GM10266 (cell line): Measurements from ENCODE around the gene NRAP.

ENCODE experiments used
- DNase-seq: peaks from one replicate; pipeline ENCODE4 v3.0.0; 2012; ENCODE audit errors: extremely low spot score
- TF ChIP-seq, protein P1 (sequence below): IDR thresholded peaks from 2 replicates; pipeline ENCODE4 v1.5.1; 2012; ENCODE audit warnings: mild to moderate bottlenecking, low read depth; ENCODE audit not compliant: control insufficient read depth, insufficient read depth; ENCODE audit errors: missing control alignments

Gene NRAP

DNA sequence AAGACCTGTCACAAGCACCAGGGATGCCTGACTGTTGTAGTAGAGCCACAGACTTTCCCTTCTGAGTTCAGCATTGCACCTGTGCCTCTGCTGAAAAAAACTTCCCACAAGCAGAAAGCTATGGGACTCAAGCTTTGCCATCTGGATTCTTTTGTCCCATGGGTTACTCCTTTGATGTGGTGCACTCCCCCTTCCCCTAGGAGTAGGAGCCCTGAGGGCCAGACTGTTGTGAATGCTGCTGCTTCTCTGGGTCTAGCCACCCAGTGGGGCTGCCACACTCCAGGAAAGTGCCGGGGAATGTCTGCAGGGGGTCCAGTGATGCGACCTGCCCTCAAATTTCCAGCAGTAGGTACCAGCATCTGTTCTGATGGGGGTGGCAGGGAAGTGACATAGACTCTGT is 27.5 kb upstream of the NRAP start:
- DNase-seq, result no peak
- TF ChIP-seq, protein P1, sequence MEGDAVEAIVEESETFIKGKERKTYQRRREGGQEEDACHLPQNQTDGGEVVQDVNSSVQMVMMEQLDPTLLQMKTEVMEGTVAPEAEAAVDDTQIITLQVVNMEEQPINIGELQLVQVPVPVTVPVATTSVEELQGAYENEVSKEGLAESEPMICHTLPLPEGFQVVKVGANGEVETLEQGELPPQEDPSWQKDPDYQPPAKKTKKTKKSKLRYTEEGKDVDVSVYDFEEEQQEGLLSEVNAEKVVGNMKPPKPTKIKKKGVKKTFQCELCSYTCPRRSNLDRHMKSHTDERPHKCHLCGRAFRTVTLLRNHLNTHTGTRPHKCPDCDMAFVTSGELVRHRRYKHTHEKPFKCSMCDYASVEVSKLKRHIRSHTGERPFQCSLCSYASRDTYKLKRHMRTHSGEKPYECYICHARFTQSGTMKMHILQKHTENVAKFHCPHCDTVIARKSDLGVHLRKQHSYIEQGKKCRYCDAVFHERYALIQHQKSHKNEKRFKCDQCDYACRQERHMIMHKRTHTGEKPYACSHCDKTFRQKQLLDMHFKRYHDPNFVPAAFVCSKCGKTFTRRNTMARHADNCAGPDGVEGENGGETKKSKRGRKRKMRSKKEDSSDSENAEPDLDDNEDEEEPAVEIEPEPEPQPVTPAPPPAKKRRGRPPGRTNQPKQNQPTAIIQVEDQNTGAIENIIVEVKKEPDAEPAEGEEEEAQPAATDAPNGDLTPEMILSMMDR, result no peak

DNA sequence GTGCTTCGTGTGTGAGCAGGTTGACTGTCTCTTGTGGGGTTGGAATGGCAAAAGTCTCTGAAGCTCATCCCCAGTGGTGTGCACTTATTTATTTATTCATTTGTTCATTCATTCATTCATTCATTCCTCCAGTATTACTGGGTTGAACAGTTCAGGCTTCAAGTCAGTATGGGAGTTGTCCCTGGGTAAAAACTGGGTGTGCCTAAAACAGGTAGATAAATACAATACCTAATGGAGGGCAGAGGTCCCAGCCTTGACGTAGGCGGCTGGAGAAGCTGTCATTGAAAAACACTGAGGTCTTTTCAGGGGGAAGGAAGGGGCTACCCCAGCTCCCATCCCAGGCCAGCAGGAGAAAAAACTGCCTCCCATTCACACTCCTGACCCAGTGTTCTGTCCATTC is 26.9 kb upstream of the NRAP start:
- DNase-seq, result no peak
- TF ChIP-seq, protein P1, result no peak

DNA sequence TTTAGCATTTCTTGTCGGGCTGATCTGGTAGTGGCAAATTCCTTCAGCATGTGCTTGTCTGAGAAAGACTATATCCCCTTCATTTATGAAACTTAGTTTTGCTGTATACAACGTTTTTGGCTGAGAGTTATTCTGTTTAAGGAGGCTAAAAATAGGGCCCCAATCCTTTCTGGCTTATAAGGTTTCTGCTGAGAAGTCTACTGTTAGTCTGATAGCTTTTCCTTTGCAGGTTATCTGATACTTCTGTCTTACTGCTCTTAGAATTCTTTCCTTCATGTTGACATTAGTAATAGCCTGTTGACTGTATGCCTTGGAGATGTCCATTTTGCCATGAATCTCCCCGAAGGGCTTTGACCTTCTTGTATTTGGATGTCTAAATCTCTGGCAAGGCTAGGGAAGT is 25.7 kb upstream of the NRAP start:
- no peak for DNase-seq
- TF ChIP-seq, protein P1, result no peak

DNA sequence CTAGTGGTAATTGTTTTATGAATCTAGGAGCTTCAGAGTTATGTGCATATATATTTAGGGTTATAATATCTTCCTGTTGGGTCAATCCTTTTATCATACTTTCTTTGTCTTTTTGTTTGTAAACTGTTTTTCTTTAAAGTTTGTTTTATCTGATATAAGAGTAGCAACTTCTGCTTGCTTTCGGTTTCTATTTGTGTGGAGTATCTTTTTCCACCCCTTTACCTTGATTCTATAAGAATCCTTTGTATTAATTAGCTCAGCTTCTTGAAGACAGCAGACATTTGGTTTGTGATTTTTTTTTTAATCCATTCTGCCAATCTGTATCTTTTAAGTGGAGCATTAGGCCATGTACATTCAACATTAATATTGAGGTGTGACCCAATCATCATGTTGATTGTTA is 25.2 kb upstream of the NRAP start:
- DNase-seq, result no peak
- TF ChIP-seq, protein P1, result no peak

DNA sequence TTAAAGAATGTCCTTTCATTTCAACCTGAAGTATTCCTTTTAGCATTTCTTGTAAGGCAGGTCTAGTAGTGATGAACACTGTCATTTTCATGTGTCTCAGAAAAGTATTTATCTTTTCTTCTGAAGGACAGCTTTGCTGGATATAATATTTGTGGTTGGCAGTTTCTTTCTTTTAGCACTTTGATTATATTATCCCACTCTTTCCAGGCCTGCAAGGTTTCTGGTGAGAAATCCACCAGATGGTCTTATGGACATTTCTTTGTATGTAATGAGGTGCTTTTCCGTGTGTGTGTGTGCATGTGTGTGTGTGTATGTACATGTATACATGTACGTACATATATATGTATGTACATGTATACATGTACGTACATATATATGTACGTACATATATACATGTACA is 23.2 kb upstream of the NRAP start:
- TF ChIP-seq, protein P1, result no peak
- no peak for DNase-seq

DNA sequence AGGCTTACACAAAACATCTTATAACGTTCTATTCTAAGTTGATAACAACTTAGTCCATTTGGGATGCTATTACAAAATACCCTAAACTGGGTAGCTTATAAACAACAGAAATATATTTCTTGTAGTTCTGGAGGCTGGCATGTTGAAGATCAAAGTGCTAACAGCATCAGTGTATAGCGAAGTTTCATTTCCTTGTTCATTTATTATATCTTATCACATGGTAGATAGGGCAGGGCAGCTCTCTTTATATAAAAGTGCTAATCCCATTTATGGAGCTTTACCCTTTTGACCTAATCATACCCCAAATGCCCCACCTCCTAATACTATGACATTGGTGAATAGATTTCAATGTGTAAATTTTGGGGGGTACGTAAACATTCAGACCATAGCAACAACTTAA is 22.2 kb upstream of the NRAP start:
- TF ChIP-seq, protein P1, result no peak
- no peak for DNase-seq

DNA sequence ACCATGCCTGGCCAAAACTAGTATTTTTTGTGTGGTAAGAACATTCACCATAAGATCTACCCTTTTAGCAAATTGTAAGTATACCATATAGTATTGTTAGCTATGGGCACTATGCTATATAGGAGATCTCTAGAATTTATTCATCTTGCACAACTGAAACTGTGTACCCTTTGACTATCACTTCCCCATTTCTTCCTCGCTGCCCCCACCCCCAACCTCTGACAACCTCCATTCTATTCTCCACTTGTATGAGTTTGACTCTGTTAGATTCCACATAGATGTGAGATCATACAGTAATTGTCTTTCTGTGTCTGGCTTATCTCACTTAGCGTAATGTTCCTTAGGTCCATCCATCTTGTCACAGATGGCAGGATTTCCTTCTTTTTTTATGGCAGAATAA is 19.5 kb upstream of the NRAP start:
- TF ChIP-seq, protein P1, result no peak
- no peak for DNase-seq
